Subcutaneous adipose tissue (tissue), 4 donors: Measurements from ENCODE around the gene MSANTD2. TPM values are rescaled to one million over a fixed set of nuclear protein-coding genes. Genes with fewer than 3 reads are reported as not detected.

Experiments
- total RNA-seq, 4 donors: library from RNA; depleted of rRNA; stranded (reverse); fragments of >200 nt; gene quantifications; one replicate each; pipeline ENCODE4 v1.1.0, GENCODE V29; 2016
- TF ChIP-seq, protein P1 (sequence below): fragments of 450-650 bp; IDR thresholded peaks from one replicate; pipeline ENCODE4 v1.5.1; 2016; ENCODE audit warnings: low read depth, mild to moderate bottlenecking, control low read depth, antibody characterized with exemption, moderate library complexity

MSANTD2 gene
- total RNA-seq, 4 donors from 2014 or later = 11.6 to 23.9 (median 15.0) TPM

DNA sequence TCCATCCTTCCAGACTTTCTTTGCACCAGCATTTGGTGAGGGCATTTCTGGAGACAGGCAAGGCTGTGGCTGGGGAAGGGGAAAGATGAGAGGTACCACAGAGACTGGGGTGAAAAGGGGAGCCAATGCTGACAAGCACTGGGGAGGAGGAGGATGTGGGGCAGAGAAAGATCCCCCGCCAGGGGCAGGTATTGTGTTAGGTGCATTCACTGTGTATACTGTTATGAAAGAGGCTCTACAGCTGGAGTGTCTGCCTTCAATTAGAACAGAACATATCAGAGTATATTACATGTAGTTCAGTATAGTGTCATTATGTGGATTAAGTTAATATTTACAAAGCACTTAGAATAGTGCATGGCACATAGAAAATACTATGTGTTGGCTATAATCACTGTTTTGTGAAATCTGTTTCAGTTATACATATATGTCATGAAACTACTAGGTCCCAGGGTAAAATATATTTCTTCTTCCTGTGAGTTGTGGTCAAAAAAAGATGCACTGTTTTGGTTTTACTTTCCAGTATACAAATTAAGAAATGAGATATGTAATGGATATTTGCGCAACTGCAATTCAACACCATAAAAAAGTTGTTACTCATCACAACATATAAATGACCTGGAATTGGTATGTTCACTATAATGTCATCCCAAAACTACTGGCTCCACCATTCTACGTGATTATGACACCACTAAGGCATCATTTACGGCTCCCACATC is 8.4 kb downstream of the MSANTD2 start:
- TF ChIP-seq, protein P1, sequence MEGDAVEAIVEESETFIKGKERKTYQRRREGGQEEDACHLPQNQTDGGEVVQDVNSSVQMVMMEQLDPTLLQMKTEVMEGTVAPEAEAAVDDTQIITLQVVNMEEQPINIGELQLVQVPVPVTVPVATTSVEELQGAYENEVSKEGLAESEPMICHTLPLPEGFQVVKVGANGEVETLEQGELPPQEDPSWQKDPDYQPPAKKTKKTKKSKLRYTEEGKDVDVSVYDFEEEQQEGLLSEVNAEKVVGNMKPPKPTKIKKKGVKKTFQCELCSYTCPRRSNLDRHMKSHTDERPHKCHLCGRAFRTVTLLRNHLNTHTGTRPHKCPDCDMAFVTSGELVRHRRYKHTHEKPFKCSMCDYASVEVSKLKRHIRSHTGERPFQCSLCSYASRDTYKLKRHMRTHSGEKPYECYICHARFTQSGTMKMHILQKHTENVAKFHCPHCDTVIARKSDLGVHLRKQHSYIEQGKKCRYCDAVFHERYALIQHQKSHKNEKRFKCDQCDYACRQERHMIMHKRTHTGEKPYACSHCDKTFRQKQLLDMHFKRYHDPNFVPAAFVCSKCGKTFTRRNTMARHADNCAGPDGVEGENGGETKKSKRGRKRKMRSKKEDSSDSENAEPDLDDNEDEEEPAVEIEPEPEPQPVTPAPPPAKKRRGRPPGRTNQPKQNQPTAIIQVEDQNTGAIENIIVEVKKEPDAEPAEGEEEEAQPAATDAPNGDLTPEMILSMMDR = no peak

- TF ChIP-seq, protein P1 = no peak
These were observed 11.7 kb downstream of the MSANTD2 start for GRCh38 chr11:124788521-124788920.

- TF ChIP-seq, protein P1 = no peak
These were observed 16.2 kb downstream of the MSANTD2 start for GRCh38 chr11:124784051-124784450.

- TF ChIP-seq, protein P1 = no peak
These were observed 17.2 kb downstream of the MSANTD2 start for GRCh38 chr11:124783002-124783401.

DNA sequence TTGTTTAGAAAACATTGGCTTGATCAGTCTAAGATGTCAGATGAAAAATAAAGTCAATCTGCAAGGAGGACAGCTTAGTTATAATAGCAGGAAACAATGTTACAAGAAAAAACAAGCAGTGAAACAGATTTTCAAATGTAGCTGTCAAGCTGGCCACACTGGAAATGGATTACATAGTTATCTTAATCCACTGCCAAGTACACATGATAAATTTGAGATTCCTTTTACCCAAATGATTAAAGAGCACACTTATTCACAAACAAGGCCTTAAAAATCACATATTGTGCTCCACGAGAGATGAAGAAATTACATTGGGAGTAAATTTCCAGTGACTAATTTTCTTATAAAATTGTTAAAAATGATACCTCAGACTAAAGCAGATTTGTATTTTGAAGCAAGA is 20.6 kb downstream of the MSANTD2 start:
- TF ChIP-seq, protein P1 = no peak

- TF ChIP-seq, protein P1 = no peak
These were observed 21.9 kb downstream of the MSANTD2 start for GRCh38 chr11:124778281-124778680.

GRCh38 chr11:124776865-124777645 is 23.2 kb downstream of the MSANTD2 start:
- TF ChIP-seq, protein P1 = no peak
